HCEC 1CT (cell line): ENCODE results near the gene CPXM1.
"Not testable (repeated sequence)": the region's sequence is repeated elsewhere in the genome, so short reads cannot be mapped to it uniquely, and the experiment has no call there.

Experiments used
- DNase-seq: peaks from one replicate; pipeline ENCODE4 v3.0.0-alpha.2; 2017

Gene CPXM1

DNA sequence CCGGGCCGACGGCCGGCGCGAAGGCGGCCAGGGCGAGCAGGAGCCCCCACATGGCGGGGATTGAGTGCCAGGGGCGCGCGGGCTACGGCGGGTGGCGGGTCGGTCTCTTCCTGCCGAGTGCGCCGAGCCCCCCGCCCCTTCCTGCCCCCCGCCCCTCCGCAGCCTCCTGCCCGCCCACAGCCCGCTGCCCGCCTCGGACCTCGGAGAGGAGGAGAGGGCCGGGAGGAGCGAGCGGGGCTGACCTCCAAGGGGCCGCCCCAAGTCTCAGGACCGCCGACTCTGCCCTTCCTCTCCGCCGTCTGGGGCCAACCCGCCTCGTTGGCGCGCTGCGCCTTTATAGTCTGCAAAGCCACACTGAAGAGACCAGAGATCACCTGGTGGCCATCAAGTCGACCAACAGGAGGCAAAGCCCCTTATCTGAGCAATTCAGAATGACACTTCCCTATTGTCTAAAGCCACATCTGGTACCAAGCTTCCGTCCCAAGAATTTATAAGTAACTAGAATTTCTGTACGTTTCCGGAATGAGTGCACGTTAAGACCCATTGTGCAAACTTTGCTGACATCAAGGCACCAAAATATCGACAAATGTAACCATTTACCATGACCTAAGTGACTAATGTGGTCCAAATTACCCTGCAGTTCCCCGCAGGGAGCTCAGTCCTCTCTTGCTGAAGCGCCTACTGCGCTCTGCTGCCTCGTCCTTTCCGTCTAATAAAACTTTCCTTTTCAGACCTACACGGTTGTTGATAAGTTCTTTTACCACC lies at the start of gene CPXM1:
TSS of gene CPXM1 (minus strand) at position 107 of the 765 bp plus-strand sequence. CDS start at position 52, 55 bp downstream.
- no peak for DNase-seq

DNA sequence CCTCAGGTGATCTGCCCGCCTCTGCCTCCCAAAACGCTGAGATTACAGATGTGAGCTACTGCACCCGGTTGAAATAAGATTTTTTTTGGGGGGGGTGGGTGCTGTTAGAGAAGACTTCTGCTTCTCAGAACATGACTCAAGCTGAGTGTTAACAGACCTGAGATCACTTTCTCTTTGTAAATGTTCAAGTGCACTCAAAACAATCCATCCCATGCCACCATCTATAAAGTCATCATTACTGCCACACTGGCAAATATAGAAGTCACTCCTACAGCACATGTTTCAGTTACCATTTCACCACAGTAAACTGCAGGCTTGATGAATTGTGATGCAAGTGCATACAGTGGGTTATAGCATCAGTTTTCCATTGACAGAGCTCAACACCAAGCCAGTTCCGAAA lies 49.1 kb upstream of the CPXM1 start:
- DNase-seq: no peak

DNA sequence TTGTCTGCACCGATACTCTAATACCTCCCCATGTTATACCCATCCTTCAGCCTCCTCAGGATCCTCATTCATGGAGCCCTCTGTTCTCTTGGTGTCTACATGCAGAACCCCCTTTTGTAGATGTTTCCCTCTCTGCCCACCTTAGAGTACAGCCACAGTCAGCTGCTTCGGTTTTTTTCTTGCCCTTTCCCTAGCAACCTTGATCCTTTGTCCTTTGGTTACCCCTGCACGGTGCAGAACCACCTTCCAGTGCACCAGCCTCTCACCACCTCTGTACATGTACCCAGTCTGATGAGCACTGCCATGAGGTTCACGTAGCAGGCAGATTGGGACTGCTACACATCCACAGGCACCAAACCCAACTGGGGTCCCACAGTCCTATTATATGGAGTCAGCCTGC lies 47.4 kb upstream of the CPXM1 start:
- DNase-seq: no peak

DNA sequence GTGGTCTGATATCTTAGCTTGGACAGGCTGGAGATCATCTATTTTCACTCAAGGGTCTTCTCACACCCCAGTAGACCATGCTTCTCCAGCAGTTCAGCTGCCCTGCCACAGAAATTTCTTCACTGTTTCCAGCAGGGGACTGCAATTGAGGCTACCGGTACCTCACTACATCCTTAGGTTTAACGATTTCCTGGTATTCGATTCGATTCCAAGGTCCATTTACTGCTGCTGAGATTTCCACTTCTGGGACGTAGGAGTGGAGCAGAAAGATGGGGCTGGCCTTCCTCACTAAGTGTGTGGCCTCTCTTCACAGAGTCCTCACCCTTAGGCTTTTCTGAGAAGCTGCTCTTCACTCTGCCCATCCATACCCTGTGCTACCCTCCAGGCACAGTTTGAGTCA lies 46.3 kb upstream of the CPXM1 start:
- DNase-seq: no peak

DNA sequence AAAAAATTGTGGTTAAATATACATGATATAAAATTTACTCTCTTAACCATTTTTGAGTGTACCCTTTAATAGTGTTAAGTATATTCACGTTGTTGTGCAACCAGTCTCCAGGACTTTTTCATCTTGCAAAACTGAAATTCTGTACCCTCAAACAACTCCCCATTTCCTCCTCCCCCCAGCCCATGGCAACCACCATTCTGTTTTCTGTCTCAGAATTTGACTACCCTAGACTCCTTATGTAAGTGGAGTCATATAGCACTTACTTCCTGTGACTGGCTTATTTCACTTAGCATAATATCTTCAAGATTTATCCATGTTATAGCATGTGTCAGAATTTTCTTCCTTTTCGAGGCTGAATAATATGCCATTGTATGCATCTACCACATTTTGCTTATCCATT lies 45.2 kb upstream of the CPXM1 start:
- DNase-seq: no peak

DNA sequence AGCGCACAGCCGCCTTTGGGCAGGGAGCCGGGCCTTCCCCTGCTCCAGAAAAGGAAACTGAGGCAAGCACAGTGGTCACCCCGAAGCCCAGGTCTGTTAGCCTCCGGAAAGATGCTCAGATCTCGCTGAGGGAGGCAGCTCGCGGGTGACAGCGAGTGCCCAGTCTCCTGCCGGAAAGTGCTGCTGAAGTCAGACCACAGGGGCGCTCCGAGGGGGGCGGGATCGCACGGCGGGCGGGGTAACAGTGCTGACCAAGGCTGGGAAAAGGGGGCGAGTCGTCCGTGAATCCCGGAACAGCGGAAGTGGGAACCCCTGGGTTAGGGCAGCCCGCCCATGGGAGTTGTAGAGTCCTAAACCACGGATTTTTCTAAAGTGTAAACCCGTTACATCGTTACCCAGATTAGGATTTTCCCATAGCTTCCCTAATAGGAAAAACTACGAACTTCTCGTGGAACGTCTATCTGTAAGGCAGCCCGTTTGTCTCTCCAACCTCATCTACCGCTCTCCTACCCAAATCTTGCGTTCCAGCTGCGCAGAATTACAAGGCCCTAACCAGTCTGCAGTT lies 40.6 kb upstream of the CPXM1 start:
- peak; percentile 68 for DNase-seq

DNA sequence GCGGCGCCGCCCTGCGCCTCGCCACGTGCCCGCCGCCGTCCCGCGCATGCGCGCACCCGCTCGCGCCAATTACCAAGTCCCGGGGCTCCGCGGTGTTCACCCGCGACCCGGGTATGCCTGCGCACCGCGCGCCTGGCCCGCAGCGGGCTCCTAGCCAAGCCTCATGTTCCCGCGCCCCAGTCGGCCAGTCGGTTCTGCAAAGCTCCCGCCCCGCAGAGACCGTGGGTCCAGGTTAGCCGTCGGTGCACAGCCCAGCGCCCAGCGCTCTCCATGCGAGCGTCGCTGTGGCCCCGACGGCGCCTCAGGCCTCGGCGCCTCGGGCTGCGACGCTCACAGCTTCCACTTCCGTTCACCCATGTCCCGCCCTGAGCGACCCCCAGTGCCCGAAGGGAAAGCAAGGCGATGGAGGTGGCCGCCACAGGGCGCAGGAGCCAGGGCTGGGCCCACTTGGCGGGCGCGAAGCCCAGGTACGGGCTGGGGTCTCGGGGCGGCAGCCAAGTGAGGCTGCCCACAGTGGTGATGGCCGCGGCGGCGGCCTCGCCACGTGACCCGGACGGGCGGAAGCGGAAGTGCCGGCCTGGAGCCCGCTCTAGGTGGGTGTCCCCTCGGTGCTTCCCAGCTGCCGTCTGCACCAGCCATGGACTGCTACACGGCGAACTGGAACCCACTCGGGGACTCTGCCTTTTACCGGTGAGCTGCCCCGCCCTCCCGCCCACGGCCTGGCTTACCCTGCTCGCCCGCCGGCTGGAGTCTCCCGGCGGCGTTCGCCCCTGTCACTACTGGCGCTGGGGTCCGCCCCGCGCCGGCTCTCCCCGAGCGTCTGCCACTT lies 39.9 kb upstream of the CPXM1 start, which contains the start of the genes PCED1A and VPS16:
TSS of gene PCED1A (minus strand) at position 518 of the 829 bp plus-strand sequence. CDS start 743 bp downstream, outside the sequence.
TSS of gene VPS16 (plus strand) at position 608 of the 829 bp plus-strand sequence. CDS start at position 638, 30 bp downstream.
- DNase-seq: peak; percentile 89

DNA sequence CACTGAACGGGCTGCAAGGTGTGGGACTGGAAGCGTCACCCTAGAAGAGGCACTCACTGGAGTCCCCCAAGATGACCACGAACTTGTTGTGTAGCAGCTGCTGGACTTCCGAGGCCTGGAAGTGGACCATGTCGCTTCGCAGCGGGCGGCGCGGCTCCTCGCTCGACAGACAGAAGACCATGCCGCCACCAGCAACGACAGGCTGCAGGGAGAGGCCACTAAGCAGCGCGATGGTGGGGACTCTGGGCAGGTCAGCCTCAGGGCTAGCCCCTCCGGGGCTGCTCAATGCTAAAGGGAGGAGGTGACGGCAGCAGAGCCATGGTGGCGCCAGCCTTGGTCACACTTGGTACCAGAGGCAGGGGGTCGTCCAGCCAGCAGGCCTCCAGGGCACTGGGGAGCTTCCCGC lies 39.3 kb upstream of the CPXM1 start:
- no peak for DNase-seq

DNA sequence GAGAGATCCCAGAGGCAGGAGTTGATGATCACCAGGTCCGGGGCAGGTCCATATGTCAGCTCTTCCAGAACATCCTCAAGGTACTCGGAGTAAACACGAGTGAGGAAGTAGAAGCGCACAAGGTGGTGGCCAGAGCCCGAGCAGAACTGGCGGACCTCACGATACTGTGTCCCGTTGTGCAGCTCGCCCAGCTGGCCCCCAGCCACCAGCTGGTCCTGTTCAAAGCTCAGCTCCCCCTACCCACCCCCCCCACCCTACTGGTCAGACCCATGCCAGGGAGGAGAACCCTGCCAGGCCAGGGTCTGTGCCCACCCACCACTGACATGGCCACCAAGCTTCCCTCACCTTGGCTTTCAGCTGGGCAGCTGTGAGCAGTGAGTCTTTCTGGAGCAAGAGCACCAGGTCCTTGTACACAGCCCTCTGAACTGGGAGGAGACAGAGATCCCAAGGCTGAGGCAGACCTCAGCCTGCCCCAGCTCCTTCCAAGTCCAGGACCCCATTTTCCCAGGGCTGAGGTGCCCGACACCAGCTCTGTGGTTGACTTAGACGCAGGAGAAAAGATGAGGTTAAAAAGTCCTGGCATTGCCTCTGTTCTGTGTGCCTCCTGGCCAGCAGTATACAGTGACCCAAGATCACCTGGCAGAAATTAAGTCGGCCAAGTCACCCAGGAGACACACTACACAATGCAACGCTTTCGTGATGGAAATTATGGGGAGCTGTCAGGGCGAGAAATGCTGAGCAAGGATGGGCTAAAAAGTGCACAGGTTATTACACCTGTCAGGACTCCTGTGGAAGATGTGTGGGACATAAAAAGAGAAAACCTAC lies 38.6 kb upstream of the CPXM1 start:
- no peak for DNase-seq

DNA sequence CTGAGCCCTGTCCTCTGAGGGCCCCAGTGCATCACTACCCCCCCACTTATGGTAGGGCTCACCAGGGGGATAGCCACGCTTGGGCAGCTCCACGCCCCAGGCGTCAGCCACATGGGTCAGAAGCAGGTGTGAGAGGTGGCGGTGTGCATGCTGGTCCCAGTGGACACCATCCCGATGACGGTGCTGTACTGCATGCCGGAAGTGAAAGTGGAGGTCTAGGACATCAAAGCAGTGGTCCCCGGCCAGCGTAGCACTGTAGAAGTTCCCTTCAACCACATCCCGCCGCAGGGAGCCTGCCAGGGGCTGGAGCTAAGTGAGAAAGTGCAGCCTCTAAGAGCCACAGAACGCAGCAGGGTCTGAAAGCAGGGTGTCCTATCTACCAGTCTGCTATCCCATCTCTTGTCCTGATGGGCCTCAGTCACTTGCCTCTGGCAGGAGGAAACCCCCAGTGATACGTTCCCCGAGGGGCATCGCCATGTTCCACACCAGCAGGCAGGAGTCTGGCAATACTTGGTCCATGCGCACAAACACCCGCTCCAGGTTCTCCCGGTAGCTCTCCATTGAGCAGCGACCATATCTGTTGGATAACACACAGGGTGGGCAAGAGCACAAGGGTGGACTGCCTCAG lies 37.9 kb upstream of the CPXM1 start:
- DNase-seq: no peak

DNA sequence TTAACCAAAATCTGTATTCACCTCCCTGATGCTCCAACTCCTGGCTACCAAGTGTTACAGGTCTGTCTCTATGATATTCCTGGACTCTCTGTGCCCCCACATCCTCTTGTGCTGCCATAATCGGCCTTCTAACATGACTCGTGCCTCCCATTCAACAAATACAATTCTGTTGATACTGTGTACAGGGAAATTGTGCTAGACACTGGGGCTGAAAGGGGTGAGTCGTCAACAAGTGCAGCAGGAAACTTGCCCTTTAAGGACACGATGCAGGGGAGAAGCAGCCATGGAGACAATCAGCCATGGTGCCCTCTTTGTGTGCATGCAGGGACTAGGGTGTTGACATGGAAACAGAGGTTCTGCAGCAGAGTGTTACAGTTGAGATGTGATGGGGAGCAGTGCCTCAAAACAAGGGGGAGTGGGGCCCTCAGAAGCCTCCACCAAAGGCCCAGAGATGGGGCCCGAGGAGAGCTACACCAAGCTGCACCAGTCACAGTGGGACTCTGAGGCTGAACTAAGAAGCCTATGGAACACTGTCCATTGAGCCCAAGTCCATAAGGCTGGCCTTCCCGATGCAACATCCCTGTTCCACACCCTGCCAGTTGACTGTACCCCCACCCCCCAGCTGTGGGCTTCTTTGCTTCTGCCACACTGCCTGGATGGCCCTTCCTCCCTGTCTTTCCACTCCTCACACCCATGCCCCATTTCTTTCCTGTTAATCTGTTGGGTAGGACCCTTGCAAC lies 37.0 kb upstream of the CPXM1 start:
- no peak for DNase-seq

DNA sequence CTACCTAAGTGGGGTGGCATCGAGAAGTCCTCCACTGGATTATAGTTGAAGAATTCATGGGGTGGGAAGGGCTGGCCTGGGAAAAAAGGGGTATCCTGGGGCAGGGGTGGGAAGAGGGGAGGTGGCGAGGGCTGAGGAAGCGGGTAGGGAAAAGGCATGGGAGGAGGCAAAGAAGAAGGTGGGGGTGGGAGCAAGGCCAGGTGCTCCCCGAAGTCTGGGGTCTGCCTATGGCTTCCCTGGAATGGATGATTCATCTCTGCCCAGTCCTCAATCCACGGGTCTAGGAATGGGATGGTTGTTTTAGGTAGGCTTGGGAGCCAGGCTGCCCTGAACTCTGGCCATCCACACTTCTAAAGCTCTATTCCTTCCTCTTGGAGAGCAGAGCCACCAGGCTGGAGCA lies 35.6 kb upstream of the CPXM1 start:
- no peak for DNase-seq

DNA sequence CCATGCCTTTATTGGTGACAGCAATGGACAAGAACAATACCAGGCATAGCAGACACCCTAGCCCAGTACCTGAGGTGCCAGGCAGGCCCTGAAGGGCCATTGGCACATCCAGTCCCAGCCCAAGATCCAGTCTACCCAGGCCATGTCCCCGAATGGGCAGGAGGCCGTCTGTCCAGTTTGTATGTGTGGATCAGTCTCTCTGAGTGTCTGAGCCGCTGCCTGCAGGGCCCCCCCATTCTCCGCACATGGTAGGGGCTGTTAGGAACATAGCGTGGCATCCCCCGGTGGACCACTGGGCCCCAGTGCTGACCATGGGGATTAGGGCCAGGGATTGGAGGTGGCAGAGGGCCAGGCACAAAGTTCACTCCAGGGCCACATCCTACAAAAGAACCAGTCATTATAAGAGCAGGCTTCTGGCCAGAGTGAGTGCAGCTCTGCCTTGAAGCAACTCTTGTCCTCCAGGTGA lies 34.9 kb upstream of the CPXM1 start:
- no peak for DNase-seq

DNA sequence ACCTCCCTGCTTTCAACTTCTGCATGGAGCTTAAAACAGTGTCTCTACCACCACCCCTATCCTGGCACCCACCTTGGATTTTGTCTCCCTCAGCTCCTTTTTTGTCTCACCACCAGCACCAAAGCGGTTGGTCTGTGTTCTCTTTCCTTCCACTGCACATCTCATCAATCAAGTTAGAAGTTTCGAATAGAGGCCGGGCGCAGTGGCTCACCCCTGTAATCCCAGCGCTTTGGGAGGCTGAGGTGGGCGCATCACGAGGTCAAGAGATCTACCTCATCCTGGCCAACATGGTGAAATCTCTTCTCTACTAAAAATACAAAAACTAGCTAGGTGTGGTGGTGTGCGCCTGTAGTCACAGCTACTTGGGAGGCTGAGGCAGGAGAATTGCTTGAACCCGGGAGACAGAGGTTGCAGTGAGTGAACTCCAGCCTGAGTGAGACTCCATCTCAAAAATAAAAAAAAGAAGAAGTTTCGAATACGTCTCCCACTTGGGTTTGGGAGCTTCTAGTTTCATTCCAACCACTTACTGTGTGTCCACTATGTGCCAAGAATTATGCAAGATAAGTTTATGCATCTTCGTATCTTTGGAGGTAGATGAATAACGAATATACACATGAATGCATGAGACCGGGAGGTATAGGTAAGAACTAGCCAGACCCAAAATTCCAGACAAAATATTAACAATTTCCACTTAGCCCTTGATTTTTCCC lies 34.1 kb upstream of the CPXM1 start:
- DNase-seq: no peak

DNA sequence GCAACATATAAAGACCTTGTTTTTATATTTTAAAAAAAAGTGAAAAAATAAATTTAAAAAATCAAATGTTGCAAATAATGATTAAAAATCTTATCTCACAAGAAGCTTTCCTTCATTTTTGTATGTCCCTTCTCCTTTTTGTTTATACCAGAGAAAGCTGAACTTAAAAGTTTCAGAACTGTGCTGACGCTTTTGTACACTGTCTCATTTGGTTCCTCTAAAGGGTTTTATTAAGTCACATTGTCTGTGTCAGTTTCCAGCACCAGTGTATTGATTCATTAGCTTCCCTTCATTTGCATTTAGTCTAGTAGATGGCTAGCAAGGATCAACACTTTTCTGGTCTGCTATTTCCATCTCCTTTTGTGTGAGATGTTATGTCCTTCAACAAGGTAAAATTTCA lies 33.3 kb upstream of the CPXM1 start:
- DNase-seq: no peak

DNA sequence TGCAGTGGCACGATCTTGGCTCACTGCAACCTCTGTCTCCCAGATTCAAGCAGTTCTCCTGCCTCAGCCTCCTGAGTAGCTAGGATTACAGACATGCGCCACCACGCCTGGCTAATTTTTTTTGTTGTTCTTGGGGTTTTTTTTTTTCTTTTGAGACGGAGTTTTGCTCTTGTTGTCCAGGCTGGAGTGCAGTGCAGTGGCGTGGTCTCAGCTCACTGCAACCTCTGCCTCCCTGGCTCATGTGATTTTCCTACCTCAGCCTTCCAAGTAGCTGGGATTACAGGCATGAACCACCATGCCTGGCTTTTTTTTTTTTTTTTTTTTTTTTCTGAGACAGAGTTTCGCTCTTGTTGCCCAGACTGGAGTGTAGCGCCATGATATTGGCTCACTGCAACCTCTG lies 30.8 kb upstream of the CPXM1 start:
- not testable (repeated sequence) for DNase-seq

DNA sequence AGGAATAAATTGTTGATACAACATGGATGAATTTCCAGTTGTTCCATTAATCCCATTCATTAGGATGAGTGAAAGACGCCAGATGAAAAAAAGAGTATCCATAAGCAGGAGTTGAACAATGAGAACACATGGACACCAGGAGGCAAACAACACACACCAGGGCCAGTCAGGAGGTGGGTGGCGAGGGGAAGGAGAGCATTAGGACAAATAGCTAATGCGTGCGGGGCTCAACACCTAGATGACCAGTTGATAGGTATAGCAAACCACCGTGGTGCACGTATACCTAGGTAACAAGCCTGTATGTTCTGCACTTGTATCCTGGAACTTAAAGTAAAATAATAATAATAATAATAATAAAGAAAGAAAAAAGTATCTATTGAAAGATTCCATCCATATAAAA lies 28.9 kb upstream of the CPXM1 start:
- no peak for DNase-seq

DNA sequence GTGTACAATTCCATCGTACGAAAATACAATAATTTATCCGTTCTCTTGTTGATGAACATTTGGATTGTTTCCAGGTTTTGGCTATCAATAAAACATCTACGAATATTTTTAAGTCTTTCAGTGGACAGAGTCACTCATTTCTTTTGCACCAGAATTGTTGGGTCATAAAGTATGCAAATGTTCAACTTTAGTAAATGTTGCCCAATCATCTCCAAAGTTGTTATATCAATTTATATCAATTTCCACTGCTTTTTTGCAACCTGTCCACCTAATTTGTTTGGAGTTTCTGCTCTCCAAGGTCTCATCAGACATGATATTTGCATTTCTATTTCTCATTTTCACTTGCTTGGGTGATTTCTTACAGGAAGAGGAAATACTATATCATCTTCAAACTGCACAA lies 26.2 kb upstream of the CPXM1 start:
- DNase-seq: no peak

DNA sequence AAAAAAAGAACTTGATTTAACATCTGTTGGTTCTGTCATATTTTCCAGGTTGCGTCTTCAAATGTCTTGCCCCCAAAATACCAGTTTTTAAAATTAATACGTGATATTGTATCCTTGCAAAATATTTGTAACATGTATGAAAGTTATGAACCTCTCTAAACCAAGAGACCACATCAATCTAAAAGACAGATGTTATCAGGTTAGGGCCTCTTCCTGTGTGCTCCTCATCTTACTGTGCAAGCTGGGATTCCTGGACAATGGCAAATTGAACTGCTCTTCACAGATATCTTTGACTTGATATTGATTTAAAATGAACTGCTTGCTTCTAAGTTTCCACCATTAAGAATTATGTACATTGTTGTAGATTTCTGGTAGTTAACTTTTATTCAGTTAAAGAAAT lies 25.3 kb upstream of the CPXM1 start:
- DNase-seq: no peak

DNA sequence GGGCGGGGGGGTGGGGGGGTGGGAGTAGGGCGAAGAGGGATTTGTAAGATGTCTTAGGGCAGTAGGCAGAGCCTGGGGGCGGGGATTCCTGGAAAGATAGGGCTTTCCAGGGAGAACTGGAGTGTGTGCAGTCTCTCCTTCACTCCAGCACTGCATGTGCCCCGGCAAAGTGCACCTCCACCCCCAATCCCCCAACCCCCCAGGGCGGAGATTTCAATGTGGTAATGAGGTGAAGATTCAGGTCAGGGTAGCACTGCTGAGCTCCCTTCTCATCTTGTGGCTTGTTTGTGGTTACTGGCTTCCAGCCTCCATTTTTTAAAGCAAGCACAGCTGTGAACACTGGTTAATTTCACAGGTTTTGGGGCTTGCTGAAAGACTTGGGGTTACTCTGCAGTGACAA lies 21.6 kb upstream of the CPXM1 start:
- no peak for DNase-seq
